IMR-90 (cell line): ENCODE measurements around the gene IQGAP2. TPM values are rescaled to one million over a fixed set of nuclear protein-coding genes. Genes with fewer than 3 reads are reported as not detected.

Experiments
- ATAC-seq: fragments of 200-7000 bp; cut with Tn5 transposase; 2 replicates; pipeline ENCODE4 v1.9.1; 2020; ENCODE audit warnings: low read depth, mild to moderate bottlenecking, moderate library complexity
- BruUV-seq: library from RNA; stranded (reverse); fragments of 400-500 nt; replicated peaks from 2 replicates; lab custom pipeline; 2021; lab: Mats Ljungman, UMichigan
- CTCF ChIA-PET: fragments of 300-600 bp; formaldehyde crosslinking; extraction: SDS; loops from one replicate; lab custom pipeline; 2021; ENCODE audit warnings: antibody characterized with exemption; lab: Yijun Ruan, JAX
- POLR2A ChIA-PET: fragments of 300-600 bp; sonication (Branson Sonifier 250); formaldehyde crosslinking; loops from one replicate; lab custom pipeline; 2022; ENCODE audit warnings: antibody characterized with exemption; ENCODE audit not compliant: unreplicated experiment; lab: Charles Lee
- DNase-seq: peaks from one replicate; pipeline ENCODE4 v3.0.0; 2013
- H2AFZ ChIP-seq: replicated peaks from 2 replicates; pipeline ENCODE3; 2013; ENCODE audit warnings: low read length, mild to moderate bottlenecking; ENCODE audit not compliant: poor library complexity
- H2AK5ac ChIP-seq: 2 replicates; pipeline ENCODE4 v1.6.1; 2013; ENCODE audit warnings: low read depth, low read length, inconsistent platforms
- H2AK9ac ChIP-seq: replicated peaks from 2 replicates; pipeline ENCODE3; 2013; ENCODE audit warnings: mild to moderate bottlenecking, low read depth, low read length, moderate library complexity; ENCODE audit not compliant: poor library complexity
- H2BK120ac ChIP-seq: 2 replicates; pipeline ENCODE4 v1.6.1; 2013; ENCODE audit warnings: low read depth, low read length, inconsistent platforms
- H2BK15ac ChIP-seq: 3 replicates; pipeline ENCODE4 v1.6.1; 2013; ENCODE audit warnings: low read depth, low read length, inconsistent platforms
- H2BK20ac ChIP-seq: 2 replicates; pipeline ENCODE4 v1.6.1; 2013; ENCODE audit warnings: low read depth, mild to moderate bottlenecking, inconsistent platforms, low read length, moderate library complexity
- H2BK5ac ChIP-seq: 2 replicates; pipeline ENCODE4 v1.6.1; 2013; ENCODE audit warnings: mild to moderate bottlenecking, low read depth, low read length, inconsistent platforms; ENCODE audit not compliant: poor library complexity, severe bottlenecking
- H3K14ac ChIP-seq: replicated peaks from 2 replicates; pipeline ENCODE4 v1.6.1; 2013; ENCODE audit warnings: low read depth, low read length, inconsistent platforms
- H3K18ac ChIP-seq: 2 replicates; pipeline ENCODE4 v1.6.1; 2013; ENCODE audit warnings: low read depth, low read length, control low read depth
- H3K23ac ChIP-seq: 2 replicates; pipeline ENCODE4 v1.6.1; 2013; ENCODE audit warnings: low read depth, low read length, inconsistent platforms
- H3K27ac ChIP-seq: 2 replicates; pipeline ENCODE4 v1.5.1; 2013; ENCODE audit warnings: mild to moderate bottlenecking, control low read depth, low read length; ENCODE audit not compliant: insufficient read depth
- H3K27me3 ChIP-seq: 2 replicates; pipeline ENCODE4 v1.6.1; 2013; ENCODE audit warnings: low read length; ENCODE audit not compliant: control insufficient read depth, insufficient read depth
- H3K36me3 ChIP-seq: 2 replicates; pipeline ENCODE4 v1.6.1; 2013; ENCODE audit warnings: low read length, mixed read lengths; ENCODE audit not compliant: control insufficient read depth, insufficient read depth
- H3K4ac ChIP-seq: 2 replicates; pipeline ENCODE4 v1.6.1; 2013; ENCODE audit warnings: low read depth, low read length, inconsistent platforms
- H3K4me1 ChIP-seq: 2 replicates; pipeline ENCODE4 v1.6.1; 2013; ENCODE audit warnings: low read length, mixed read lengths; ENCODE audit not compliant: control insufficient read depth, insufficient read depth
- H3K4me2 ChIP-seq: 2 replicates; pipeline ENCODE4 v1.6.1; 2013; ENCODE audit warnings: low read depth, mild to moderate bottlenecking, control low read depth, low read length, moderate library complexity
- H3K4me3 ChIP-seq: 2 replicates; pipeline ENCODE4 v1.5.1; 2013; ENCODE audit warnings: low read depth, mild to moderate bottlenecking, control low read depth, low read length, moderate library complexity; ENCODE audit not compliant: insufficient read depth
- H3K56ac ChIP-seq: 2 replicates; pipeline ENCODE4 v1.6.1; 2013; ENCODE audit warnings: low read length, inconsistent platforms; ENCODE audit not compliant: insufficient read depth; ENCODE audit errors: extremely low read depth
- H3K79me1 ChIP-seq, 2 experiments: 2 replicates each; pipeline ENCODE4 v1.6.1; 2013; ENCODE audit warnings: low read length in 2 of 2, inconsistent platforms in 1 of 2, low read depth in 1 of 2
- H3K9ac ChIP-seq: 2 replicates; pipeline ENCODE4 v1.6.1; 2013; ENCODE audit warnings: low read depth, low read length, control low read depth
- H3K9me1 ChIP-seq: 2 replicates; pipeline ENCODE4 v1.6.1; 2013; ENCODE audit warnings: low read length, inconsistent platforms; ENCODE audit not compliant: insufficient read depth
- H3K9me3 ChIP-seq: 2 replicates; pipeline ENCODE4 v1.6.1; 2013; ENCODE audit warnings: low read length; ENCODE audit not compliant: control insufficient read depth, insufficient read depth
- H4K20me1 ChIP-seq: 2 replicates; pipeline ENCODE4 v1.6.1; 2013; ENCODE audit warnings: low read length, inconsistent platforms; ENCODE audit not compliant: insufficient read depth
- H4K5ac ChIP-seq: 2 replicates; pipeline ENCODE4 v1.6.1; 2013; ENCODE audit warnings: mild to moderate bottlenecking, low read depth, low read length, control low read depth
- H4K8ac ChIP-seq, 2 experiments: 2 replicates each; pipeline ENCODE4 v1.6.1; 2013; ENCODE audit warnings: low read depth in 2 of 2, low read length in 2 of 2, control low read depth in 1 of 2, inconsistent platforms in 1 of 2
- H4K91ac ChIP-seq: 2 replicates; pipeline ENCODE4 v1.6.1; 2013; ENCODE audit warnings: low read depth, low read length, inconsistent platforms; ENCODE audit not compliant: insufficient read depth
- BHLHE40 ChIP-seq: fragments of 150-350 bp; IDR thresholded peaks from 2 replicates; pipeline ENCODE4 v1.6.1; 2016; ENCODE audit warnings: mild to moderate bottlenecking, low read depth, low read length
- CEBPB ChIP-seq: IDR thresholded peaks from 2 replicates; pipeline ENCODE4 v1.6.1; 2012; ENCODE audit warnings: low read depth, low read length, improper control_type of control experiment
- CHD1 ChIP-seq: IDR thresholded peaks from 2 replicates; pipeline ENCODE4 v1.6.1; 2012; ENCODE audit warnings: low read depth, low read length, improper control_type of control experiment
- ELK1 ChIP-seq: fragments of 150-350 bp; IDR thresholded peaks from 2 replicates; pipeline ENCODE4 v1.6.1; 2016; ENCODE audit warnings: low read depth, mild to moderate bottlenecking, low read length, moderate library complexity, borderline replicate concordance
- FOS ChIP-seq: fragments of 150-350 bp; IDR thresholded peaks from 2 replicates; pipeline ENCODE4 v1.6.1; 2016; ENCODE audit warnings: low read depth, low read length
- MAFK ChIP-seq: IDR thresholded peaks from 2 replicates; pipeline ENCODE4 v1.6.1; 2012; ENCODE audit warnings: low read depth, low read length, improper control_type of control experiment
- MAZ ChIP-seq: IDR thresholded peaks from 2 replicates; pipeline ENCODE4 v1.6.1; 2012; ENCODE audit warnings: low read depth, mild to moderate bottlenecking, low read length, improper control_type of control experiment, moderate library complexity, borderline replicate concordance
- MXI1 ChIP-seq: IDR thresholded peaks from 2 replicates; pipeline ENCODE4 v1.6.1; 2012; ENCODE audit warnings: low read depth, mild to moderate bottlenecking, low read length, moderate library complexity, borderline replicate concordance
- NFE2L2 ChIP-seq: fragments of 150-350 bp; IDR thresholded peaks from 2 replicates; pipeline ENCODE4 v1.6.1; 2016; ENCODE audit warnings: low read depth, mild to moderate bottlenecking, low read length
- POLR2A ChIP-seq: IDR thresholded peaks from 2 replicates; pipeline ENCODE4 v1.6.1; 2012; ENCODE audit warnings: mild to moderate bottlenecking, low read depth, low read length
- RFX5 ChIP-seq: IDR thresholded peaks from 2 replicates; pipeline ENCODE4 v1.8.0; 2012; ENCODE audit warnings: low read depth, mild to moderate bottlenecking, low read length, moderate library complexity
- USF2 ChIP-seq: fragments of 150-350 bp; IDR thresholded peaks from 2 replicates; pipeline ENCODE4 v1.6.1; 2017; ENCODE audit warnings: mild to moderate bottlenecking, antibody characterized with exemption, low read length, low read depth
- WGBS, 2 experiments: methylation state at CpG; one replicate each; pipeline versions ENCODE4 v1.1.5 to v1.1.7; 2013; ENCODE audit warnings: missing lambda C conversion rate in 2 of 2; ENCODE audit not compliant: insufficient read length in 1 of 2; ENCODE audit errors: extremely low coverage in 2 of 2; 5-methylcytosine and 5-hydroxymethylcytosine counted together
- dilution Hi-C: fragments of 300-500 bp; cut with HindIII; formaldehyde crosslinking; loops from one replicate; pipeline ENCODE4 v1.14.3; 2018; ENCODE audit warnings: low sequenced_read_pairs; ENCODE audit not compliant: unreplicated experiment
- in situ Hi-C: fragments of 300-500 bp; cut with MboI; formaldehyde crosslinking; loops from 3 replicates; pipeline ENCODE4 v1.14.3; 2019; ENCODE audit warnings: low sequenced_read_pairs, inconsistent platforms, mixed read lengths
- intact Hi-C: fragments of 100-400 bp; cut with micrococcal nuclease; formaldehyde crosslinking; loops from 2 replicates; pipeline ENCODE4 v1.10.0; 2022
- polyA plus RNA-seq, 3 experiments: library from polyadenylated mRNA; depleted of rRNA; stranded (reverse); fragments of >200 nt; gene quantifications; 2 replicates each; pipeline ENCODE4 v1.2.3, GENCODE V29; 2012; ENCODE audit warnings: low replicate concordance in 1 of 3
- total RNA-seq: library from RNA; depleted of rRNA; stranded (reverse); fragments of >200 nt; gene quantifications from 2 replicates; pipeline ENCODE4 v1.2.3, GENCODE V29; 2012

The IQGAP2 gene
- total and polyA plus RNA-seq, 2 of the 4 experiments (the other 2 are of a cell fraction), result 0.21 to 0.36 TPM

- Histone ChIP-seq H2AK9ac (no peak overlapping the region), H4K8ac (no peak overlapping the region), H2BK5ac (no peak overlapping the region), H4K20me1 (no peaks in the 10 kb centered on the region), H3K4me1 (no peaks in the 10 kb centered on the region), H3K4me3 (no peak overlapping the region), H3K14ac (no peak overlapping the region), H2AFZ (no peak overlapping the region), H2BK20ac (no peak overlapping the region), H3K56ac (no peak overlapping the region), H3K4ac (no peak overlapping the region), H3K79me1 (no peaks in the 10 kb centered on the region), H3K4me2 (no peak overlapping the region), H2BK120ac (no peak overlapping the region), H3K23ac (no peak overlapping the region), H4K5ac (no peak overlapping the region), H3K9me3 (no peaks in the 10 kb centered on the region), H3K27me3 (no peaks in the 10 kb centered on the region; the same call in 1 of the 2 replicates), H2AK5ac (no peak overlapping the region), H3K18ac (no peak overlapping the region), H3K36me3 (no peaks in the 10 kb centered on the region), H3K9me1 (no peaks in the 10 kb centered on the region), H3K27ac (no peak overlapping the region), H2BK15ac (no peak overlapping the region), H3K9ac (no peak overlapping the region), H4K91ac (no peak overlapping the region)
- WGBS, 2 experiments, result no CpG with 5 or more reads among the region's 4 CpGs
- ChIA-PET POLR2A (no interaction called here), CTCF (no interaction called here)
- DNase-seq, result no peak
- in situ Hi-C loops, result no loop called here
- TF ChIP-seq MAZ (no peak), NFE2L2 (no peak), MXI1 (no peak), CHD1 (no peak), ELK1 (no peak), USF2 (no peak), POLR2A (no peak), CEBPB (no peak), RFX5 (no peak), BHLHE40 (no peak), MAFK (no peak), FOS (no peak)
- intact Hi-C loops, result no loop called here
- dilution Hi-C loops, result no loop called here
- ATAC-seq, result no peak
- no TSS peak for BruUV-seq
These were observed 76.2 kb downstream of the IQGAP2 start for GRCh38 chr5:76479281-76479680.
